Astrocyte (in vitro differentiated cells and primary cell): ENCODE data around the gene PPP1R14D.
A peak's percentile ranks its signal among the peaks of the same experiment; 100 is the strongest.

Experiments
- CTCF ChIP-seq: IDR thresholded peaks from 2 replicates; pipeline ENCODE4 v1.5.1; 2011; ENCODE audit warnings: low read depth, mild to moderate bottlenecking, inconsistent platforms, low read length, moderate library complexity; ENCODE audit not compliant: insufficient read depth
- EZH2 ChIP-seq: IDR thresholded peaks from 2 replicates; pipeline ENCODE4 v1.6.1; 2012; ENCODE audit warnings: mild to moderate bottlenecking, low read length, inconsistent platforms; ENCODE audit not compliant: insufficient read depth

DNA sequence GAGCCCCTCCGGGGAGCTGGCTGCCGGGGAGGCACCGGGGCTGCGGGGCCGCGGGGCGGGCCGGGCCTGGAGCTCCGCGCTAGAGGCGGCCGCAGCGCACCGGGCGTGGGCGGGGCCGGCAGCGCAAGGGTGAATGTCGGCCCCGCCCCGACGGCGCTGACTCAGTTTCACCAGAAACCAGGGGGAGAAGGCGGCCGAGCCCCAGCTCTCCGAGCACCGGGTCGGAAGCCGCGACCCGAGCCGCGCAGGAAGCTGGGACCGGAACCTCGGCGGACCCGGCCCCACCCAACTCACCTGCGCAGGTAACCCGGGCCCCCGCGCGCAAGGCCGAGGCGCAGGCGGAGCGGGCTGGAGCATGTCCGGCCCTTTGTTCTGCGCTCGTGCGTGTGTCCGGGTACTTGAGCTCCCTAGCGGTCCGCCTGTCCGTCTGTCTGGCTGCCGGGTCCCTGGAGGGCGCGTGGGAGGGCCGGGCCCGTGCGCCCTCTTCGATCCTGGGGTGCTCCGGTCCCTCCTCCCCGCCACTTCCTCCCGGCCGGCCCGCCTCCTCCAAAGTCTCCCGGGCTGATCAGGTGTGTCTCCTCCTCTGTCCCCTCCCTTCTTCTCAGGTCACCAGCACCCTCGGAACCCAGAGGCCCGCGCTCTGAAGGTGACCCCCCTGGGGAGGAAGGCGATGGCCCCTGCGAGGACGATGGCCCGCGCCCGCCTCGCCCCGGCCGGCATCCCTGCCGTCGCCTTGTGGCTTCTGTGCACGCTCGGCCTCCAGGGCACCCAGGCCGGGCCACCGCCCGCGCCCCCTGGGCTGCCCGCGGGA is 15.6 kb upstream of the PPP1R14D start, which contains the start of gene SPINT1:
- TF ChIP-seq CTCF: no peak
- peak; percentile 77 for TF ChIP-seq EZH2
